Measurements from ENCODE around the gene SENP2.

DNA sequence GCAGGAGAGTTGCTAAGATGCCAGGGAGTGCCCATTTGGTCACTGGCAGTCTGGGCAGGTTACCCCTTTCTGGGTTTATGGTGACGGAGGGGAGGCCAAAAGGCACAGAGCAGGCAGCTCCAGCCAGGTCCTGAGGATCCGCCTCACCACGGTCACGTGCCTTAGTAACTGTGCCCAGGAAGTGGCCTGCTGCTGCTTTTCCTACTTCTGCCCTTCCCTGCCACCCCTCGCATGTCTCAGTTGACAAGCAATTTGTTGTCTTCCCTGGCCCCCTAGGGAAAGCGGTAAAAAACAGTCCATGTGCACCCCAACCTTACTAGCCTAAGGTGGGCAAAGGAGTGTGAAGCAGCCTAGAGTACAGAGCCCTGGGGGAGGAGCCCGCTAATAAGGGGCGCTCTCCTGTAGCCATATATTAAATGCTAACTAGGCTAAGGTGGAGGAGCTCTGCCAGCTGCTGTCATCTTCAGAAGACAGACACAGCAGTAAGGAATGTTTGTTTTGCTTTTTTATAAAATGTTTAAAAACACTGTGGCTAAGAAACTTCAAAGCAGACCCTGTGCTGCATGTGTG lies 24.6 kb upstream of the SENP2 start:
- TF ChIP-seq, protein P1, sequence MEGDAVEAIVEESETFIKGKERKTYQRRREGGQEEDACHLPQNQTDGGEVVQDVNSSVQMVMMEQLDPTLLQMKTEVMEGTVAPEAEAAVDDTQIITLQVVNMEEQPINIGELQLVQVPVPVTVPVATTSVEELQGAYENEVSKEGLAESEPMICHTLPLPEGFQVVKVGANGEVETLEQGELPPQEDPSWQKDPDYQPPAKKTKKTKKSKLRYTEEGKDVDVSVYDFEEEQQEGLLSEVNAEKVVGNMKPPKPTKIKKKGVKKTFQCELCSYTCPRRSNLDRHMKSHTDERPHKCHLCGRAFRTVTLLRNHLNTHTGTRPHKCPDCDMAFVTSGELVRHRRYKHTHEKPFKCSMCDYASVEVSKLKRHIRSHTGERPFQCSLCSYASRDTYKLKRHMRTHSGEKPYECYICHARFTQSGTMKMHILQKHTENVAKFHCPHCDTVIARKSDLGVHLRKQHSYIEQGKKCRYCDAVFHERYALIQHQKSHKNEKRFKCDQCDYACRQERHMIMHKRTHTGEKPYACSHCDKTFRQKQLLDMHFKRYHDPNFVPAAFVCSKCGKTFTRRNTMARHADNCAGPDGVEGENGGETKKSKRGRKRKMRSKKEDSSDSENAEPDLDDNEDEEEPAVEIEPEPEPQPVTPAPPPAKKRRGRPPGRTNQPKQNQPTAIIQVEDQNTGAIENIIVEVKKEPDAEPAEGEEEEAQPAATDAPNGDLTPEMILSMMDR (optimal IDR thresholded peaks at IDR 0.05 in 1 of 3, IDR thresholded peaks at IDR 0.05 in 1 of 3, conservative IDR thresholded peaks at IDR 0.05 in 1 of 3; ENCODE audit: extremely low read depth in 1 of 3, insufficient read depth in 2 of 3, low read length in 3 of 3) = no peak
- TF ChIP-seq EZH2 (IDR thresholded peaks at IDR 0.05; ENCODE audit: low read length) = no peak
